Measurements from ENCODE around the gene YWHAB. TPM values are rescaled to one million over a fixed set of nuclear protein-coding genes. Genes with fewer than 3 reads are reported as not detected.

The YWHAB gene
- total and polyA plus RNA-seq, 2 donors (not counting 3 experiments of a cell fraction or from before 2014, with no cell fraction given): 65.9 to 255 TPM

DNA sequence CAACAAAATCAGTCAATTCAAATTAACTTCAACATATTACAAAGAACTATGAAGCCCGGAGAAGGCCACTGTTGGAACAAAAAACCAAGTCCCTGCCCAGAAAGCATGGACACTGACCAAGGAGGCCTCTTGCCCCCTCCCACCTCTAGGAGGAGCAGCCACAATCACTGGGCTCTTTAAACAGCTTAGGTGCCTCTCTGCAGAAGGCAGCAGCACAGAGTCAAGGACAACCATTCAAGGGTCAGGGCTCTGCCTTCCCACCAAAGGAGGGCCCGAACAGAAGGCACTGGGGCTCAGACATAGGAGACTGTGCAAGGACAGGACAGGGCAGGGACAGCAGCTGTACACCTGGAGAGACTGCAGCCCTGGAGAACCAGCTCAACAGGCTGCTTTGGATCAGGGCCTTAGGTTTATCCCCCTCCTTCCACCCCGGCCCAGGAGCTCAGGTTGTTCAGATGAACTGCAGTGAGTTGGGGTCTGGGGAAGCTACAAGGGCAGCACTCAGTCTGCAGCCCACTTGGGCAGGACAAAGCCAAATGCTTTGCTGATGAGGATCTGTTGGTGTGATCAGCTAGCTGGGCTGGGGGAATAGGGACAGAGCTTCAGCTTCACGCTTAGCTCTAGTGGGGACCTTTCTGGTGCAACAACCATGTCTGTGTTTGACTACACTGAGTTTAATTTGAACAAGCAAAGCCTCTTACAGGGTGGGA is 56.9 kb downstream of the YWHAB start:
- Histone ChIP-seq H3K9ac (replicated peaks; ENCODE audit: extremely low read depth, insufficient read depth, low read length) (no peak overlapping the region), H3K36me3 (ENCODE audit: control insufficient read depth in 2 of 2, extremely low read depth in 1 of 2, insufficient read depth in 2 of 2, low read length in 2 of 2) (peaks cover 16 to 29% of the 10 kb centered on the region in 2 experiments), H3K27ac (ENCODE audit: insufficient read depth, low read depth, low read length) (no peak overlapping the region), H3K9me1 (replicated peaks; ENCODE audit: control insufficient read depth, extremely low read depth, insufficient read depth, low read length) (no peaks in the 10 kb centered on the region), H4K20me1 (replicated peaks; ENCODE audit: control insufficient read depth, extremely low read depth, insufficient read depth, low read length) (no peaks in the 10 kb centered on the region), H3K4me3 (replicated peaks in 1 of 3; ENCODE audit: insufficient read depth in 1 of 3, low read depth in 1 of 3, low read length in 3 of 3) (no peak overlapping the region), H3K4me2 (ENCODE audit: insufficient read depth, low read length) (no peak overlapping the region), H3K27me3 (ENCODE audit: control insufficient read depth in 2 of 2, insufficient read depth in 2 of 2, low read length in 2 of 2) (no peaks in the 10 kb centered on the region), H3K4me1 (ENCODE audit: control insufficient read depth, extremely low read depth, insufficient read depth, low read length) (peaks cover 12% of the 10 kb centered on the region), H2AFZ (ENCODE audit: low read depth, low read length) (no peak overlapping the region), H3K9me3 (replicated peaks; ENCODE audit: control insufficient read depth, insufficient read depth, low read length) (no peaks in the 10 kb centered on the region), H3K79me2 (ENCODE audit: control insufficient read depth, insufficient read depth, low read length) (peaks cover 2% of the 10 kb centered on the region)
- ChIA-PET POLR2A (no interaction called here), CTCF (interaction anchor here (1.2 to 1.5 kb wide), 2 partner anchors 10 to 54 kb away, joined by 4 to 7 read pairs; no protein-coding TSS in a partner anchor)
- DNase-seq (ENCODE audit: low read depth, low spot score): no peak
- dilution Hi-C loops (cut with MboI; ENCODE audit: extremely low pct_ligation_motif_present, low sequenced_read_pairs): no loop called here
- intact Hi-C loops (cut with micrococcal nuclease): no loop called here
- no peak for TF ChIP-seq MYC (IDR thresholded peaks at IDR 0.05; ENCODE audit: low read depth, low read length)
- no peak for TF ChIP-seq EZH2 (IDR thresholded peaks at IDR 0.05; ENCODE audit: borderline replicate concordance, low read depth, low read length, severe bottlenecking)
- TF ChIP-seq JUN (IDR thresholded peaks at IDR 0.05; ENCODE audit: borderline replicate concordance, insufficient read depth, insufficient read length, low read depth): no peak
- TF ChIP-seq, protein P1, sequence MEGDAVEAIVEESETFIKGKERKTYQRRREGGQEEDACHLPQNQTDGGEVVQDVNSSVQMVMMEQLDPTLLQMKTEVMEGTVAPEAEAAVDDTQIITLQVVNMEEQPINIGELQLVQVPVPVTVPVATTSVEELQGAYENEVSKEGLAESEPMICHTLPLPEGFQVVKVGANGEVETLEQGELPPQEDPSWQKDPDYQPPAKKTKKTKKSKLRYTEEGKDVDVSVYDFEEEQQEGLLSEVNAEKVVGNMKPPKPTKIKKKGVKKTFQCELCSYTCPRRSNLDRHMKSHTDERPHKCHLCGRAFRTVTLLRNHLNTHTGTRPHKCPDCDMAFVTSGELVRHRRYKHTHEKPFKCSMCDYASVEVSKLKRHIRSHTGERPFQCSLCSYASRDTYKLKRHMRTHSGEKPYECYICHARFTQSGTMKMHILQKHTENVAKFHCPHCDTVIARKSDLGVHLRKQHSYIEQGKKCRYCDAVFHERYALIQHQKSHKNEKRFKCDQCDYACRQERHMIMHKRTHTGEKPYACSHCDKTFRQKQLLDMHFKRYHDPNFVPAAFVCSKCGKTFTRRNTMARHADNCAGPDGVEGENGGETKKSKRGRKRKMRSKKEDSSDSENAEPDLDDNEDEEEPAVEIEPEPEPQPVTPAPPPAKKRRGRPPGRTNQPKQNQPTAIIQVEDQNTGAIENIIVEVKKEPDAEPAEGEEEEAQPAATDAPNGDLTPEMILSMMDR (IDR thresholded peaks at IDR 0.05; ENCODE audit: extremely low read depth in 1 of 2, insufficient read depth in 1 of 2, low read depth in 1 of 2, low read length in 2 of 2): no peak
- TF ChIP-seq FOS (IDR thresholded peaks at IDR 0.05; ENCODE audit: borderline replicate concordance, insufficient read depth, low read length): no peak
- TF ChIP-seq POLR2A (IDR thresholded peaks at IDR 0.05; ENCODE audit: low read depth, low read length): no peak
- TF ChIP-seq, protein P2, sequence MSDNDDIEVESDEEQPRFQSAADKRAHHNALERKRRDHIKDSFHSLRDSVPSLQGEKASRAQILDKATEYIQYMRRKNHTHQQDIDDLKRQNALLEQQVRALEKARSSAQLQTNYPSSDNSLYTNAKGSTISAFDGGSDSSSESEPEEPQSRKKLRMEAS (IDR thresholded peaks at IDR 0.05; ENCODE audit: insufficient read depth, insufficient read length): no peak
- no peak for TF ChIP-seq POLR2AphosphoS5 (IDR thresholded peaks at IDR 0.05; ENCODE audit: insufficient read depth, low read depth, low read length)
- no peak for TF ChIP-seq GATA2 (IDR thresholded peaks at IDR 0.05; ENCODE audit: insufficient read depth, insufficient read length, low read depth, low read length)
- no peak for FAIRE-seq
- BruUV-seq (replicated peaks): TSS peak; percentile 59
